ENCODE results near the gene HOXD13.

Gene HOXD13

DNA sequence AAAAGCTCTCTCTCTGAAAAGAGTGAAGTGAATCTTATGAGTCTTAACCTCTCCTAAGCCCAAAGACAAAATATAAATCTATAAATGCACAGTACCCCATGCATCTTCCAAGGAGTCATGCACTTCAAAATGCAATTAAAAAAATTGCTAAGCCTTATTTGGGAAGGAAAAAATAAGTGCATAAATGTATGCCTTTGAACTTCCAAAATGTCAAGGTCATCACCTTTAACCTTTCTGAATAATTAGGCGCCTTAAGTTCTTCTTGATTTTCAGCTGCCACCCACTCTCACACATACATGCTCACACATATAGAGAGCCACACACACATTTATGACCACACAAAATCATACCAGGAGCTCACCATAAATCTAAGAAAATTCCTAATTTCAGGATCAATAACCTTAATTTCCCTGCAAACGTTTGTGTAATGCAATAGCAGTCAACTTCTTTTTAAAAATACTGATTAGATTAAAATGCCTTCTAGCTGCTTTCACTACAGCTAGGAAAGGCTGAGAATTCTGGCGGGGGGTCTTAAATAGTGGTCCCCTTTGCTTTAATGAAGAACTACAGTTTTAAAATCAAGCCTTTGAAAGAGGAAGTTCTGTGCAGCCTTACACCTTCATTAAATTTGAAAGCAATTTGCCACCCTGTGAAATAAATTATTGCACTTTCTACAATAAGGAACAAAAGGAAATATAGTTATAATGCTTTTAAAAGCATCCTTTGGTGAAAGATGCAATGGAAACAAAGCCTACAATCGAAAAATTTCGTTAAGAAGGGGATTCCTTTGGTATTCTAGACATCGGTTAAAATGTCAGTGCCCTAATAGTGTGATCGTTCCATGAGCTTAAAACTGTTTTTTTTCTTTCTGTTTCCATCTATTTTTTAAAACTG, 18.1 kb downstream of the HOXD13 start:
- TF ChIP-seq FOXP2 (optimal IDR thresholded peaks at IDR 0.05; ENCODE audit: borderline replicate concordance, extremely low read depth, extremely low read length, insufficient read depth) (no peak), TAF1 (IDR thresholded peaks at IDR 0.05; ENCODE audit: borderline replicate concordance, insufficient read depth, low read length) (no peak), POLR2AphosphoS5 (IDR thresholded peaks at IDR 0.05; ENCODE audit: low read depth, low read length) (no peak), SIN3A (IDR thresholded peaks at IDR 0.05; ENCODE audit: borderline replicate concordance, insufficient read depth, low read length) (no peak)
- TF ChIP-seq, protein P1, sequence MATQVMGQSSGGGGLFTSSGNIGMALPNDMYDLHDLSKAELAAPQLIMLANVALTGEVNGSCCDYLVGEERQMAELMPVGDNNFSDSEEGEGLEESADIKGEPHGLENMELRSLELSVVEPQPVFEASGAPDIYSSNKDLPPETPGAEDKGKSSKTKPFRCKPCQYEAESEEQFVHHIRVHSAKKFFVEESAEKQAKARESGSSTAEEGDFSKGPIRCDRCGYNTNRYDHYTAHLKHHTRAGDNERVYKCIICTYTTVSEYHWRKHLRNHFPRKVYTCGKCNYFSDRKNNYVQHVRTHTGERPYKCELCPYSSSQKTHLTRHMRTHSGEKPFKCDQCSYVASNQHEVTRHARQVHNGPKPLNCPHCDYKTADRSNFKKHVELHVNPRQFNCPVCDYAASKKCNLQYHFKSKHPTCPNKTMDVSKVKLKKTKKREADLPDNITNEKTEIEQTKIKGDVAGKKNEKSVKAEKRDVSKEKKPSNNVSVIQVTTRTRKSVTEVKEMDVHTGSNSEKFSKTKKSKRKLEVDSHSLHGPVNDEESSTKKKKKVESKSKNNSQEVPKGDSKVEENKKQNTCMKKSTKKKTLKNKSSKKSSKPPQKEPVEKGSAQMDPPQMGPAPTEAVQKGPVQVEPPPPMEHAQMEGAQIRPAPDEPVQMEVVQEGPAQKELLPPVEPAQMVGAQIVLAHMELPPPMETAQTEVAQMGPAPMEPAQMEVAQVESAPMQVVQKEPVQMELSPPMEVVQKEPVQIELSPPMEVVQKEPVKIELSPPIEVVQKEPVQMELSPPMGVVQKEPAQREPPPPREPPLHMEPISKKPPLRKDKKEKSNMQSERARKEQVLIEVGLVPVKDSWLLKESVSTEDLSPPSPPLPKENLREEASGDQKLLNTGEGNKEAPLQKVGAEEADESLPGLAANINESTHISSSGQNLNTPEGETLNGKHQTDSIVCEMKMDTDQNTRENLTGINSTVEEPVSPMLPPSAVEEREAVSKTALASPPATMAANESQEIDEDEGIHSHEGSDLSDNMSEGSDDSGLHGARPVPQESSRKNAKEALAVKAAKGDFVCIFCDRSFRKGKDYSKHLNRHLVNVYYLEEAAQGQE (IDR thresholded peaks at IDR 0.05; ENCODE audit: insufficient read depth in 1 of 2, low read depth in 2 of 2, low read length in 2 of 2): no peak

DNA sequence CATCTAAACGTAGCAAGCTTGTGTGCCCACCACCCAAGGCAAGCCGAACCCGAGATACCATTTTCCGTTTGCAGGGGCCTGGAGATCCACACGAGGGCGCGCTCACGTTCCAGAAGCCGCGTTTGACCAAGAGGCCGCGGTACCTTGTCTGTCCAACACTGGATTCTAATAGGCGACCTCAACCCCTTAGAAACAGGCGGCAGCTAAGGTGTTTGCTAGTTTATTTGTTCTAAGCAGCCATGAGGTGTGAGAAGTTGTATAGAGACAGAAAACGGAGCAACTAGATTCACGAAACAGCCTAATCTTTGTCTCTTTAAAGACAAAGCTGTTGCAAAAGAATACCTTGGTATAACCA, 18.8 kb downstream of the HOXD13 start:
- TF ChIP-seq POLR2AphosphoS5 (IDR thresholded peaks at IDR 0.05; ENCODE audit: low read depth, low read length) (no peak), SIN3A (IDR thresholded peaks at IDR 0.05; ENCODE audit: borderline replicate concordance, insufficient read depth, low read length) (no peak), TAF1 (IDR thresholded peaks at IDR 0.05; ENCODE audit: borderline replicate concordance, insufficient read depth, low read length) (no peak), FOXP2 (optimal IDR thresholded peaks at IDR 0.05; ENCODE audit: borderline replicate concordance, extremely low read depth, extremely low read length, insufficient read depth) (no peak)
- TF ChIP-seq, protein P1 (IDR thresholded peaks at IDR 0.05; ENCODE audit: insufficient read depth in 1 of 2, low read depth in 2 of 2, low read length in 2 of 2): no peak

DNA sequence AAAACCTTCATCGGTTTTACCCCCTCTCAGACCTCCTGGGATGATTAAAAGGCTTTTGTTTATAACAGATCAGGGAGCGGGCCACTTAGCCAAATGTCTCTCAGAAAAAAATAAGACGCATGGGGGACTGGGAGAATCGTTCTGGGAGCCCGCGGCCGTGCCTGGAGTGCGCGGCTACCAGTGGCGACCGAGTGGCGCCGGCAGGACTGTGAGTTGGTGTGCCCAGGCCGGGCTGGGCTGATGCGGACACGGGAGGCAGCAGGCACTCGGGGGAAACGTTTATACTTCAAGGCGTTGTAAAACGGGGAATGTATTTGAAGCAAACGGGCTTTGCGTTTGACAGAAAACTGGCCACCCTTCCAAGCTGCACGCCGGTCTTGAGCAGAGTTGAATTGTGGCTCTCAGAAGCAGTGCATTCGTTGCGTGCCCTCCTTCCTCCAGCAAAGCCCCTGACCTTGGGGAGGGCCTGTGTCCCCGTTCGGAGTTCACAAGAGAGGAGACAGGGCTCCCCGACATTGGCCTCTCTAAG, 19.4 kb downstream of the HOXD13 start:
- TF ChIP-seq TAF1 (IDR thresholded peaks at IDR 0.05; ENCODE audit: borderline replicate concordance, insufficient read depth, low read length) (no peak), FOXP2 (optimal IDR thresholded peaks at IDR 0.05; ENCODE audit: borderline replicate concordance, extremely low read depth, extremely low read length, insufficient read depth) (no peak), POLR2AphosphoS5 (IDR thresholded peaks at IDR 0.05; ENCODE audit: low read depth, low read length) (no peak), SIN3A (IDR thresholded peaks at IDR 0.05; ENCODE audit: borderline replicate concordance, insufficient read depth, low read length) (no peak)
- TF ChIP-seq, protein P1 (IDR thresholded peaks at IDR 0.05; ENCODE audit: insufficient read depth in 1 of 2, low read depth in 2 of 2, low read length in 2 of 2): no peak

DNA sequence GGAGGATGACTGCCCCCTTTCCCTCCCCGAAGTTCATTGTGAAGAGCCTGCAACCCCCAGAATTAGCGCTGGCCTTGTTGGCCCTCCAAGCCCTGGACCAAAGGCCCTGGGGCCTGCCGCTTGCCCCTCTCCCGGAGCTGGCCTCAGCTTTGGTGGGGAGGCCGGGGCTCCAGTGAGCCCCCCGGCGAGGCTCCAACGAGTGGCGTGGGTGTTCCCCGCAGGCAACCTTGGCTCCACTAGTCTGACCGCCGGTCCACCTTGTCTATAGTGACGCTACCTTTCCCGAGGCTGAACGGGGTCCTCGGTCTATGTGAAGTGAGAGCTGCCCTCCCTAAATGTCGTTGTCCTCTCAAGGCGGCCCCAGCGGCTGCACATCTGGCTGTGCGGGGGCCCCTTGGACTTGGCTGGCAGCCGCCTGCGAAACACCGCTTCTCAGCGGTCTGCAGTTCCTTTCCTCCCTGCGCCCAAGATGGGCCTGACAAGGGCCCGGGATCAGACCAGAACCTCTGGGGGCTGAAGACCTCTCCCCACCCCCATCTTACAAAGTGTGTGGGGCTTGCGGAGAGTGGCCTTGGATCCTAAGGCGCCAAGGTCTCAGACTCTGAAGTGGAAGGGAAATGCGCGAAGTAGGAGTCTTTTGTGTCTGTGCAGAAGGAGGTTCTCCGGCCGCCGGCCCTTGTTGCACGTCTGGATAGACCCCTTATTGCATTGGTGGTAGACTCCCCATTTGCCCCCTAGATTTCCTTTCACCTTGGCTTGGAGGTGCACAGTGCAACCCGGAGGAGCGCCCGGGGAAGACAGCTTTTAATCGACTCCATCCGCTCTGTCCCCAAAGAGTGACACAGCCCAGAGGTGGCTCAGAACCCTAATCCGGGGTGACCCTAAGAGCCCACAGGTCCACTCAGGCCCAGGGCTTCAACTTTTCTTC, 20.1 kb downstream of the HOXD13 start:
- TF ChIP-seq, protein P1 (IDR thresholded peaks at IDR 0.05; ENCODE audit: insufficient read depth in 1 of 2, low read depth in 2 of 2, low read length in 2 of 2): no peak
- TF ChIP-seq FOXP2 (optimal IDR thresholded peaks at IDR 0.05; ENCODE audit: borderline replicate concordance, extremely low read depth, extremely low read length, insufficient read depth) (no peak), TAF1 (IDR thresholded peaks at IDR 0.05; ENCODE audit: borderline replicate concordance, insufficient read depth, low read length) (no peak), SIN3A (IDR thresholded peaks at IDR 0.05; ENCODE audit: borderline replicate concordance, insufficient read depth, low read length) (no peak), POLR2AphosphoS5 (IDR thresholded peaks at IDR 0.05; ENCODE audit: low read depth, low read length) (no peak)

Measured in PFSK-1 (cell line).